Esophagus squamous epithelium (tissue), 4 donors: Measurements from ENCODE around the gene ACSF2.

Experiments
- CTCF ChIP-seq, 6 experiments: fragments of 450-650 bp in 4 of 6; fragments of 200-600 bp in 2 of 6; sonication (generic) in 2 of 6; IDR thresholded peaks; one replicate each; pipeline ENCODE4 v1.5.1; 2016 to 2019; ENCODE audit warnings: antibody characterized with exemption in 6 of 6, mild to moderate bottlenecking in 4 of 6, moderate library complexity in 4 of 6
- POLR2A ChIP-seq, 4 donors: fragments of 450-650 bp; IDR thresholded peaks; one replicate each; pipeline ENCODE4 v1.6.1; 2017; ENCODE audit warnings: antibody characterized with exemption in 4 of 4, mild to moderate bottlenecking in 4 of 4, moderate library complexity in 3 of 4

- TF ChIP-seq POLR2A (IDR thresholded peaks at IDR 0.05) (no peak), CTCF (IDR thresholded peaks at IDR 0.05) (no peak)
Observed at GRCh38 chr17:50505591-50506130, 79.6 kb downstream of the ACSF2 start.
